RPMI8226 (cell line): ENCODE results near the gene EXOC2.

Experiments used
- DNase-seq: peaks from one replicate; pipeline ENCODE4 v3.0.0-alpha.2; 2015

EXOC2 gene

GRCh38 chr6:518218-518617 lies 174.7 kb downstream of the EXOC2 start:
- no peak for DNase-seq

DNA sequence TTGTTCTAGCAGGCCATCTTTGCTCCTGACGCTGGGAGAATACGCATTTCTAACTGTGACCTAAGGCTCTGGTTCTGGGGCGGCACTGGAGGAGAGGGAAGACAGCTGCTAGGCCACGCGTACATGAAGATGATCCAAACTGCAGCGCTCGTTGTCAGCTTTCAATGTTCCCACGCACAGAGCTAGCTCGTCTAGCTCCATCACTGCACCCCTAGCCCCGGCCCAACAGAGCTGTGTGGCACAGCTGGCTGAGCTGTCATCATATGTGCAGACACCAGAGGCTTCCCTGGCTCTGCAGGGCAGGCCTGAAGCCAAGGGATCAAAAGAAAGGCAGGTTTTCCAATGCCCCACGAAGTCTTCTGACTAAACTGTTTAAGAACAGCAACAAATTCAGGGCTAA lies 176.7 kb downstream of the EXOC2 start:
- no peak for DNase-seq

GRCh38 chr6:515267-515666 lies 177.7 kb downstream of the EXOC2 start:
- no peak for DNase-seq

- no peak for DNase-seq
These were observed 178.5 kb downstream of the EXOC2 start for GRCh38 chr6:514396-514978.

DNA sequence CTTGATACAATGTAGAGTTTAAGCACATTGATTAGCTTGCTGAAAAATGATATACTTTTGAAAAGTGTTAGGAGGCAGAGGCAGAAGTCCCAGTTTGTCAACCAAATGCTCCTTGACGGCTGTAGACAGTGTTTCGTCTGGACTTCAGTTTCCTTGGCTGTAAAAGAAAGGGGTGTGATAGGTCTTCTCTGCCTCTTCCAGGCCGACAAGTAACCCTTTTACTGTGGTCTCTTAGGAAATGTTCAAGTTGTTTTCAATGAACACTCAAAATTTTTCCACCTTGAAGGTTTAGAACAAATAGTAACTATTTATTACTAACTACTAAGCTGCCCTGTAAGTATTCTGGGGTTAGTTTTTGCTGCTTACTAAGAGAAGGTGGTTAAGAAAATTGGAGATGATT lies 179.0 kb downstream of the EXOC2 start:
- DNase-seq, result no peak

DNA sequence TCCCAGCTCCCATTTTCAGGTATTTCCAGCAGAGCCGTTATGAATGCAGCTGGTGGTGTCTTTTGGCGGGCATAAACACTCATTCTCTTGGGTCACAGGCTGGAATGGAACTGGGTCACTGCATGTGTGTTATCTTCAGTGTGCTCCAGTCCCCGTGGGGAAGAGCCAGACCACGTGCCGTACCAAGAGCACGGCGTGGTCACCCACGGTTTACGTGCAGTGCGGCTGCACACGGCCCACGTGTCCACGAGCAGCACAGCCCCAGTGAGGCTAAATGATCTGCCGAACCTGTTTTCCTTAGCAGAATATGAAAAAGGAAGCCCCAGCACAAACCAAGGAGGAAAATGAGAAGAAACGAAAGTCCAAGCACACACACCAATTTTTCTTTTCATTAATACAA lies 179.9 kb downstream of the EXOC2 start:
- no peak for DNase-seq

DNA sequence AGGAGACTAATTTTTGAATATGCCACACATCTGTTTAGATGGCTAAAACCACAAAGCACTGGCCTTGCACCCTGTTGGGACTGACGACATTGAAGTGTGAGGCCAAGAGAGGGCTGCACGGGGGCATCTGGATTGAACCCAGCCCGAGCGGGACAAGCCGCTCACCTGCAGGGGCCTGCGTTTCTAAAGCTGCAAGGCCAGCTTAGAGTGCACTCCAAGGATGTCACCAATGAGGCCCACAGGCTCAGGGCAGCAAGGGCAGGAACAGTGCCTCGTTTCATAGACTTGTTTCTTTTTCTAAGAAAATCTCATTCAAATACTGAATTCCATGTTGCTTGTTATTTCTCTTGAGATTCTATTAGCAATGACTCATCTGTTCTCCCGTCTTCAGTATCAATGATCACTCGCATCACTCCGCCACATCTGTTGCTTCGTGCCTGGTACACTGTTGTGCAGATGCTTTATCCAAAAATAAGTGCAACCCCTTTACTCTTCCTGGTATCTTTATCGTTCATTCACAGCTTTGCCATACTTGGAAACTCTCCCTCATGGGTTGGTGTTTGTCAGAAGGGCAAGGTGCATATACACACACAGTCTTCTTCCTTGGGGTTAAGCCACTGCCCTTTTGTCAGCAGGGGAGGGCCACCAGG lies 181.3 kb downstream of the EXOC2 start:
- no peak for DNase-seq

DNA sequence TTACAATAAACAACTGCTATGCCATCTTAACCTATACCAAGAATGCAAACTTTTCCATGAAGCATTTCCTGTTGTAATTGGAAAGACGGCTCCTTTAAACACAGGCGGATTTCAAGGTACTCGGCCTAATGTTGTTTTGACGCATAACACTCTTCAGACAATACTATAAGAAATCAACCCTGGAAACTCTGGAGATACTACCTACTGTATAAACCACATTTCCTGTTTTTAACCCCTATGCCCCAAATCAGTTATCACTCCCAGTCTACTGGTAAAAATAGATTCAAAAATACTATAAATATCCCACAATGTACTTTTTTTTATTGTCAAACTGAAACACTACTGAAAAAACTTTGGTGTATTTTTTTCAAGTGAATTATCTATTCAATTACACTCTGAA lies 183.3 kb downstream of the EXOC2 start:
- no peak for DNase-seq

DNA sequence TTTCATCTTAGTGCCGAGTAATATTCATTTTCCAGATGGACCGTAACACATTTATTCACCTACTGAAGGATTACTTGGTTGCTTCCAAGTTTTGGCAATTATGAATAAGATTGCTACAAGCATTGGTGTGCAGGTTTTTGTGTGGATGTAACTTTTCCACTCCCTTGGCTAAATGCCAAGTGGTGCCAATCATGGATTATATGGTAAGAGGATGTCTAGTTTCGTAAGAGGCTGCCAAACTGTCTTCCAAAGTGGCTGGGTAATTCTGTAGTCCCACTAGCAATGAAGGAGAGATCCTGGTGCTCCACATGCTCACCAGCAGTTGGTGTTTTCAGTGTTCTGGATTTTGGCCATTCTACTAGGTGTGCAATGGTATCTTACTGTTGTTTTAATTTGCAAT lies 184.3 kb downstream of the EXOC2 start:
- DNase-seq, result no peak

- DNase-seq, result no peak
These were observed 184.9 kb downstream of the EXOC2 start for GRCh38 chr6:508006-508405.

- no peak for DNase-seq
These were observed 185.9 kb downstream of the EXOC2 start for GRCh38 chr6:506920-507622.

DNA sequence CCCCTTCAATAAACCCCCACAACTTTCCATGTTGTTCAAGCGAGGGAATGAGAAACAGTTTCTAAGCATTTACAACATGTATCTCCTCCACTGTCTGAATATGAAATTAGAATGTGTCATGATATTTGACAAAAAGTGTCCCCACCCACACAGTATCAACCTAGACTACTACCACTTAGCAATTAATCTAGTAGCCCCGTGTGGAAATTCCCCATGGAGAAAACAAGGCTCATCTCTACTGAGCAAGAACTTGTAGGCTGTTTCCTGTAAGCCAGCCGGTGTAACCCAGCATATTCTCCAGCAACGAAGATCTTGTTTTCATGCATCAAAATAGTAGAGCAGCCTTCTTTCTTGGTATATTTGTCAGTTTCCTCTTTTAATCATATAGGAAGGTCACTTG lies 186.4 kb downstream of the EXOC2 start:
- DNase-seq, result no peak

DNA sequence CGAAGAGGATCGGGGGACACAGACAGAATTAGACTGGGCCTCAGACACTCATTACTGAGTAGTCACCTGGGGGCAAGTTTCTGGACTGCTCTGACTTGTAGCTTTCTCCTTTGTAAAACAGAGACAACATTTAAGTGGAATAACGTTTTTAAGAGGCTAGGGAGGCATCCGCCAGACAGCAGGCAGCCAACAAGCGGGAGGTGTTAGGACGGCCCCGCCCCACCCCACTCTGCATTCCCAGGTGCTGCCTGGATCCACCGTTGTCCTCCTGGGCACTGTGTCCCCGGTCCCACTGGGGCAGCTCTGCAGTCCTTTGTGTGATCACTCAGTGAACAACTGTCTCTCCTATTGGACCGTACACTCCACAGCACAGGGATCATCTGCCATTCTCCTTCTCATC lies 187.6 kb downstream of the EXOC2 start:
- DNase-seq, result no peak

DNA sequence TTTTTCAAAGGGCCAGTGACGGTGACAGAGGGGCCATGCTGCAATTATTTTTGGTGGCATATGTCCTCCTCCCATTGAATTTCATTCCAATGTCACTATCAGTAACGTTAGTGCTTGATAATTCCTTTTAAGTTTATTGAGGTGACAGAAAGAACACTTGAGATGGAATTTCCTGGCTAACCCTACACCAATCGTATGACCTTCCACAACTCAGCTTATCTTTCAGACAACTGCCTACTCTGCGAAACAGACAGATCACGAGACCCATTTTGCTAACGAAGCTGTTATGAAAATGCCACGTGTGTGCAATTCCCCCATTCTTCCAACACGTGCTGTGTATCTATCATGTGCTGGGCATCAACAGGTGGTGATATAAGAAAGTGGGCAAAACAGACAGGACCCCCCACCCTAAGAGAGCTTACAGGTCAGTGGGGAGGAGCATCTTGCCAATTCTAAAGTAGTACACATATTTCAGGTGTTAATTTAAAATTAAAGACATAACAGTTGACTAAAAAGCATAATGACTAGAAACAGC lies 188.4 kb downstream of the EXOC2 start:
- DNase-seq, result no peak

- DNase-seq, result no peak
These were observed 189.2 kb downstream of the EXOC2 start for GRCh38 chr6:503610-504362.

DNA sequence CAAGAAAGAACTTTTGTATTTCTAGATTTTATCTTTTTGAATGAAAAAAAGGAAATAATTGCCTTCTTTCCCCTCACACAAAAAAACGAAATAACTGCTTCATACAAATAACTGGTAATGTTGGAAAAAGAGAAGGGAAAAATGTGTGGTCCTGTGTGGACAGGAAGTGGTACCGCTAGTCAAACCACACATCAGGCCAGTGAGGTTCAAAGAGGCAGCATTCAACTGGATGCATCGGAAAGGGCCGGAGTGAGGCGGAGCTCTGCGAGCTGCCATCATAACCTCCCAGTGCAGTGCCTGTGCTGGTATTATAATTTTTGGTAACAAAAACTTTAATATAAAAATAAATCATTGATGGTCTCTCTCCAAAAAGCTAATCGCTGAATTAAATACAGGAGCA lies 190.2 kb downstream of the EXOC2 start:
- no peak for DNase-seq

GRCh38 chr6:501891-502601 lies 190.9 kb downstream of the EXOC2 start:
- DNase-seq, result peak; percentile 17

- DNase-seq, result no peak
These were observed 193.3 kb downstream of the EXOC2 start for GRCh38 chr6:499617-500016.

DNA sequence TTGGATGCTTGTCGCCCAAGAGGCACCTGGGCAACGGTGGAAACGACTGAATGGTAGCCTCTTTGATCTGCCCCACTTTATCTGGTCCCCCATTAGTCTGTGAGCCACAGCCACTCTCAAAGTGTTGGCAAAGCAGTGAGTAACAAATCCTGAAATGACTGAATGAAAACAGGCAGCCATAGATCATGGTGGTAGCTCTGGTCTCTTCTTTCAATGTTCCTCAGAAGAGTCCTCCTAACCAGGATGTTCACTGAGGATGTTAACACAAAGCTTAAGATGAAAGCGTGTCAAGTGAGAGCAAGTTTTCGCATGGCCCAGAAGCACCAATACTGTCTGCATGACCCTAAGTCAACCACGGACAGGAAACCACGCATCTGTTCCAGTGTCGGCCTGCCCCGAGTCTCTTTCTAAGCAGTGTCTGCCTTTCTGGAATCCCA lies 194.1 kb downstream of the EXOC2 start:
- DNase-seq, result no peak

- DNase-seq, result no peak
These were observed 195.7 kb downstream of the EXOC2 start for GRCh38 chr6:497258-497657.

- no peak for DNase-seq
These were observed 196.3 kb downstream of the EXOC2 start for GRCh38 chr6:496649-497048.

GRCh38 chr6:494394-494793 lies 198.5 kb downstream of the EXOC2 start:
- DNase-seq, result no peak

GRCh38 chr6:493840-494239 lies 199.1 kb downstream of the EXOC2 start:
- no peak for DNase-seq
